Ammon's horn (tissue), 1 donor: ENCODE data around the gene C11orf21.
"Not testable (repeated sequence)": the region's sequence is repeated elsewhere in the genome, so short reads cannot be mapped to it uniquely, and the experiment has no call there.

Experiments used
- DNase-seq: peaks from one replicate; pipeline ENCODE4 v3.0.0-alpha.2; 2016; ENCODE audit warnings: low spot score

The C11orf21 gene

GRCh38 chr11:2301631-2302305, at the start of gene C11orf21, which contains the start of gene TSPAN32:
Gene C11orf21, minus strand, starts transcription at chr11:2301918. Its CDS starts 110 bp downstream, at chr11:2301808.
Gene TSPAN32, plus strand, starts transcription at chr11:2302013. Its CDS starts 137 bp downstream, at chr11:2302150.
- DNase-seq: peak; percentile 67

GRCh38 chr11:2348986-2349385, 47.3 kb upstream of the C11orf21 start:
- no peak for DNase-seq

GRCh38 chr11:2347308-2347830, 45.7 kb upstream of the C11orf21 start:
- DNase-seq: no peak

- no peak for DNase-seq
Measured at GRCh38 chr11:2346586-2347307, 45.0 kb upstream of the C11orf21 start.

- DNase-seq: no peak
Measured at GRCh38 chr11:2346014-2346413, 44.3 kb upstream of the C11orf21 start.

- no peak for DNase-seq
Measured at GRCh38 chr11:2345050-2345449, 43.3 kb upstream of the C11orf21 start.

GRCh38 chr11:2343502-2343901, 41.8 kb upstream of the C11orf21 start:
- no peak for DNase-seq

GRCh38 chr11:2342981-2343380, 41.3 kb upstream of the C11orf21 start:
- DNase-seq: no peak

- DNase-seq: no peak
Measured at GRCh38 chr11:2342557-2342956, 40.8 kb upstream of the C11orf21 start.

- DNase-seq: not testable (repeated sequence)
Measured at GRCh38 chr11:2338760-2339159, 37.0 kb upstream of the C11orf21 start.

- not testable (repeated sequence) for DNase-seq
Measured at GRCh38 chr11:2335286-2335685, 33.6 kb upstream of the C11orf21 start.

GRCh38 chr11:2333486-2334205, 31.9 kb upstream of the C11orf21 start:
- DNase-seq: not testable (repeated sequence)

- DNase-seq: not testable (repeated sequence)
Measured at GRCh38 chr11:2332569-2332968, 30.9 kb upstream of the C11orf21 start.

- DNase-seq: no peak
Measured at GRCh38 chr11:2331404-2331803, 29.7 kb upstream of the C11orf21 start.

GRCh38 chr11:2330696-2331095, 29.0 kb upstream of the C11orf21 start:
- no peak for DNase-seq

GRCh38 chr11:2329551-2329950, 27.8 kb upstream of the C11orf21 start:
- no peak for DNase-seq

GRCh38 chr11:2328656-2329354, 27.1 kb upstream of the C11orf21 start:
- no peak for DNase-seq

GRCh38 chr11:2328021-2328420, 26.3 kb upstream of the C11orf21 start:
- peak; percentile 55 for DNase-seq

- no peak for DNase-seq
Measured at GRCh38 chr11:2327032-2327431, 25.3 kb upstream of the C11orf21 start.

- DNase-seq: no peak
Measured at GRCh38 chr11:2325719-2326118, 24.0 kb upstream of the C11orf21 start.

- DNase-seq: no peak
Measured at GRCh38 chr11:2325123-2325522, 23.4 kb upstream of the C11orf21 start.

GRCh38 chr11:2321311-2321683, 19.6 kb upstream of the C11orf21 start:
- no peak for DNase-seq
